H1 (cell line): ENCODE data around the gene DSCAM. TPM values are rescaled to one million over a fixed set of nuclear protein-coding genes. Genes with fewer than 3 reads are reported as not detected.

Experiments used
- CTCF ChIA-PET: fragments of 300-600 bp; sonication (Branson Sonifier 250); formaldehyde crosslinking; loops from one replicate; lab custom pipeline; 2021; ENCODE audit not compliant: partially characterized antibody; lab: Charles Lee
- POLR2A ChIA-PET: fragments of 300-600 bp; sonication (Branson Sonifier 250); formaldehyde crosslinking; loops from one replicate; lab custom pipeline; 2021; ENCODE audit warnings: inconsistent platforms; ENCODE audit not compliant: partially characterized antibody; lab: Charles Lee
- DNase-seq, 2 experiments: peaks; one replicate each; pipeline versions ENCODE4 v3.0.0 to v3.0.0-alpha.2; 2010 to 2022; ENCODE audit warnings: low spot score in 2 of 2, low read depth in 1 of 2, mixed read lengths in 1 of 2
- FAIRE-seq: peaks from 2 replicates; lab custom pipeline; 2011; peaks lifted over from hg19 to GRCh38; lab: Jason Lieb, UNC
- H2AFZ ChIP-seq: 2 replicates; pipeline ENCODE4 v1.8.1; 2012; ENCODE audit warnings: low read length, inconsistent platforms
- H2AK5ac ChIP-seq: 2 replicates; pipeline ENCODE4 v1.6.1; 2013; ENCODE audit warnings: low read depth, low read length
- H2BK120ac ChIP-seq: replicated peaks from 2 replicates; pipeline ENCODE3; 2013; ENCODE audit warnings: low read depth, low read length, inconsistent platforms
- H2BK12ac ChIP-seq: 2 replicates; pipeline ENCODE4 v1.6.1; 2013; ENCODE audit warnings: low read depth, low read length
- H2BK15ac ChIP-seq: 2 replicates; pipeline ENCODE4 v1.6.1; 2013; ENCODE audit warnings: low read length
- H2BK20ac ChIP-seq: 2 replicates; pipeline ENCODE4 v1.6.1; 2013; ENCODE audit warnings: low read length
- H2BK5ac ChIP-seq: 2 replicates; pipeline ENCODE4 v1.6.1; 2013; ENCODE audit warnings: low read depth, low read length
- H3K14ac ChIP-seq: 2 replicates; pipeline ENCODE4 v1.6.1; 2013; ENCODE audit warnings: inconsistent platforms; ENCODE audit not compliant: insufficient read length
- H3K18ac ChIP-seq: 2 replicates; pipeline ENCODE4 v1.6.1; 2013; ENCODE audit warnings: low read length; ENCODE audit errors: extremely low read depth
- H3K23ac ChIP-seq: 2 replicates; pipeline ENCODE4 v1.6.1; 2013; ENCODE audit warnings: inconsistent platforms; ENCODE audit not compliant: insufficient read length
- H3K23me2 ChIP-seq: 2 replicates; pipeline ENCODE4 v1.6.1; 2013; ENCODE audit warnings: low read depth, low read length
- H3K27ac ChIP-seq: 2 replicates; pipeline ENCODE4 v1.6.1; 2011; ENCODE audit warnings: low read depth, low read length, inconsistent platforms
- H3K27me3 ChIP-seq, 4 experiments: replicated peaks in 1 of 4; 1 replicate in 1 of 4; 2 replicates in 3 of 4; pipeline versions ENCODE4 v1.6.1 to v1.8.1; 2011 to 2013; ENCODE audit warnings: low read length in 3 of 4, mild to moderate bottlenecking in 3 of 4, inconsistent platforms in 2 of 4, mixed read lengths in 2 of 4, moderate library complexity in 1 of 4; ENCODE audit not compliant: control insufficient read depth in 3 of 4, insufficient read depth in 3 of 4; ENCODE audit errors: extremely low read depth in 1 of 4
- H3K36me3 ChIP-seq, 4 experiments: 2 replicates each; pipeline versions ENCODE4 v1.6.1 to v1.8.1; 2011 to 2013; ENCODE audit warnings: mild to moderate bottlenecking in 4 of 4, low read length in 3 of 4, moderate library complexity in 2 of 4, control low read depth in 1 of 4, inconsistent platforms in 1 of 4; ENCODE audit not compliant: insufficient read depth in 4 of 4, control insufficient read depth in 2 of 4
- H3K4ac ChIP-seq: replicated peaks from 2 replicates; pipeline ENCODE3; 2013; ENCODE audit warnings: low read length, low read depth, mixed read lengths, inconsistent platforms; ENCODE audit not compliant: insufficient read length
- H3K4me1 ChIP-seq, 4 experiments: replicated peaks in 1 of 4; 1 replicate in 1 of 4; 2 replicates in 3 of 4; pipeline versions ENCODE4 v1.6.1 to v1.8.1; 2011 to 2013; ENCODE audit warnings: low read length in 3 of 4, inconsistent platforms in 2 of 4, mixed read lengths in 1 of 4; ENCODE audit not compliant: insufficient read depth in 4 of 4, control insufficient read depth in 3 of 4
- H3K4me2 ChIP-seq, 2 experiments: 2 replicates each; pipeline versions ENCODE4 v1.6.1 to v1.8.1; 2011 to 2013; ENCODE audit warnings: low read depth in 2 of 2, low read length in 2 of 2, control low read depth in 1 of 2, inconsistent platforms in 1 of 2, mild to moderate bottlenecking in 1 of 2; ENCODE audit not compliant: insufficient read depth in 1 of 2
- H3K4me3 ChIP-seq, 4 experiments: fragments of 200-600, 300-600 bp in 1 of 4; sonication (generic), shearing (Covaris generic), sonication (Bioruptor Twin) in 1 of 4; 2 replicates each; pipeline versions ENCODE4 v1.5.1 to v1.8.1; 2011 to 2016; ENCODE audit warnings: low read length in 4 of 4, low read depth in 3 of 4, control low read depth in 2 of 4, inconsistent platforms in 2 of 4, mild to moderate bottlenecking in 2 of 4, mixed read lengths in 1 of 4, moderate library complexity in 1 of 4; ENCODE audit not compliant: insufficient read depth in 2 of 4; ENCODE audit errors: extremely low read depth in 1 of 4
- H3K56ac ChIP-seq: replicated peaks from 2 replicates; pipeline ENCODE3; 2013; ENCODE audit warnings: low read depth, mild to moderate bottlenecking, mixed read lengths, low read length, inconsistent platforms; ENCODE audit not compliant: insufficient read length
- H3K79me1 ChIP-seq: 2 replicates; pipeline ENCODE4 v1.6.1; 2013; ENCODE audit warnings: low read depth, low read length, control low read depth
- H3K79me2 ChIP-seq, 2 experiments: 2 replicates each; pipeline versions ENCODE4 v1.6.1 to v1.8.1; 2012 to 2013; ENCODE audit warnings: low read length in 2 of 2, mild to moderate bottlenecking in 2 of 2, inconsistent platforms in 1 of 2; ENCODE audit not compliant: insufficient read depth in 2 of 2, control insufficient read depth in 1 of 2
- H3K9ac ChIP-seq, 4 experiments: replicated peaks in 1 of 4; 1 replicate in 1 of 4; 2 replicates in 3 of 4; pipeline versions ENCODE4 v1.6.1 to v1.8.1; 2011 to 2013; ENCODE audit warnings: low read depth in 3 of 4, low read length in 3 of 4, control low read depth in 2 of 4, mild to moderate bottlenecking in 2 of 4, moderate library complexity in 2 of 4, inconsistent platforms in 1 of 4; ENCODE audit errors: extremely low read depth in 1 of 4
- H3K9me3 ChIP-seq, 2 experiments: 2 replicates each; pipeline versions ENCODE4 v1.6.1 to v1.8.1; 2012 to 2013; ENCODE audit warnings: mild to moderate bottlenecking in 2 of 2, moderate library complexity in 2 of 2, control low read depth in 1 of 2, inconsistent platforms in 1 of 2, low read depth in 1 of 2, low read length in 1 of 2, mixed read lengths in 1 of 2; ENCODE audit not compliant: insufficient read depth in 2 of 2
- H4K20me1 ChIP-seq, 2 experiments: replicated peaks in 1 of 2; 2 replicates each; pipeline versions ENCODE3 to v1.8.1; 2011 to 2013; ENCODE audit warnings: inconsistent platforms in 2 of 2, low read length in 2 of 2, mild to moderate bottlenecking in 1 of 2; ENCODE audit not compliant: insufficient read depth in 2 of 2, control insufficient read depth in 1 of 2
- H4K5ac ChIP-seq: 2 replicates; pipeline ENCODE4 v1.6.1; 2013; ENCODE audit warnings: low read length, low read depth, mixed read lengths, inconsistent platforms; ENCODE audit not compliant: insufficient read length
- H4K8ac ChIP-seq: 2 replicates; pipeline ENCODE4 v1.8.0; 2013; ENCODE audit warnings: mild to moderate bottlenecking, moderate library complexity, low read length, inconsistent platforms; ENCODE audit not compliant: insufficient read depth; ENCODE audit errors: extremely low read depth
- H4K91ac ChIP-seq: replicated peaks from 2 replicates; pipeline ENCODE3; 2013; ENCODE audit warnings: low read length, mixed read lengths, inconsistent platforms; ENCODE audit not compliant: insufficient read length
- KDM4A ChIP-seq: IDR thresholded peaks from one replicate; pipeline ENCODE4 v1.7.1; 2012; ENCODE audit warnings: low read depth, mild to moderate bottlenecking, moderate library complexity, low read length, inconsistent platforms; ENCODE audit not compliant: severe bottlenecking
- SAP30 ChIP-seq: fragments of 300-600 bp; sonication (generic); IDR thresholded peaks from 2 replicates; pipeline ENCODE4 v1.7.1; 2012; ENCODE audit warnings: low read length, moderate library complexity, mild to moderate bottlenecking, inconsistent platforms; ENCODE audit not compliant: insufficient read depth, insufficient replicate concordance
- TBP ChIP-seq: IDR thresholded peaks from 2 replicates; pipeline ENCODE4 v1.6.1; 2011; ENCODE audit warnings: low read depth, low read length, improper control_type of control experiment
- YY1 ChIP-seq: IDR thresholded peaks from 2 replicates; pipeline ENCODE4 v1.6.1; 2011; ENCODE audit warnings: low read depth, mild to moderate bottlenecking, low read length
- WGBS, 2 experiments: shearing (Covaris generic) in 1 of 2; methylation state at CpG; one replicate each; pipeline versions ENCODE4 v1.1.6 to v1.1.7; 2013 to 2015; ENCODE audit warnings: low lambda C conversion rate in 2 of 2, mixed read lengths in 2 of 2, inconsistent platforms in 1 of 2, low coverage in 1 of 2, missing lambda C conversion rate in 1 of 2; ENCODE audit not compliant: insufficient replicate concordance in 2 of 2, insufficient coverage in 1 of 2, insufficient read length in 1 of 2; ENCODE audit errors: extremely low coverage in 1 of 2, missing lambda C conversion rate in 1 of 2; 5-methylcytosine and 5-hydroxymethylcytosine counted together
- polyA plus RNA-seq, 7 experiments: library from polyadenylated mRNA; depleted of rRNA in 3 of 7; stranded (reverse) in 5 of 7; unstranded in 2 of 7; fragments of >200 nt in 5 of 7; fragments of 200-250 nt in 2 of 7; gene quantifications; 1 replicate in 5 of 7; 2 replicates in 1 of 7; 4 replicates in 1 of 7; pipeline versions ENCODE4 v1.2.1 to v1.2.3, GENCODE V29; 2011 to 2013; ENCODE audit warnings: missing spikeins in 2 of 7, mixed read lengths in 2 of 7
- total RNA-seq: library from RNA; stranded (reverse); fragmentation: NEBNext Ultra II Directional; extraction: Animal tissue kit (Norgen Biotek cat#: 25700); gene quantifications from 2 replicates; pipeline ENCODE4 v1.2.1, GENCODE V29; 2021

The DSCAM gene
- total and polyA plus RNA-seq, 2 of the 8 experiments (the other 6 are each of a cell fraction or from before 2014, with no cell fraction given), result 0.02 to 0.15 TPM

GRCh38 chr21:40882192-40882915 lies 35.4 kb upstream of the DSCAM start:
- Histone ChIP-seq H3K4me3 (no peak overlapping the region), H2BK20ac (no peak overlapping the region), H3K4me2 (no peak overlapping the region), H3K14ac (no peak overlapping the region), H3K79me2 (no peaks in the 10 kb centered on the region), H3K4ac (no peak overlapping the region), H2AFZ (no peak overlapping the region), H2BK120ac (no peak overlapping the region), H3K18ac (no peak overlapping the region), H3K4me1 (no peaks in the 10 kb centered on the region), H2BK15ac (no peak overlapping the region), H3K36me3 (no peaks in the 10 kb centered on the region), H3K9me3 (no peaks in the 10 kb centered on the region), H3K23ac (no peak overlapping the region), H2AK5ac (no peak overlapping the region), H4K91ac (no peak overlapping the region), H3K27me3 (no peaks in the 10 kb centered on the region), H4K8ac (no peak overlapping the region)
- ChIA-PET POLR2A (no interaction called here), CTCF (interaction anchor here (1.3 kb wide), 1 partner anchor 9 kb away, joined by 3 read pairs; no protein-coding TSS in a partner anchor)
- DNase-seq (no peak), FAIRE-seq (no peak)
- no peak for TF ChIP-seq SAP30
- no peak for TF ChIP-seq YY1
- no peak for TF ChIP-seq KDM4A
- TF ChIP-seq TBP, result no peak
- TF ChIP-seq, all 59 proteins: peak for 0
- Histone ChIP-seq H2BK5ac (no peak overlapping the region), H3K27ac (no peak overlapping the region), H3K9ac (no peak overlapping the region), H4K20me1 (no peaks in the 10 kb centered on the region), H2BK12ac (no peak overlapping the region), H3K56ac (no peak overlapping the region), H3K23me2 (no peaks in the 10 kb centered on the region), H3K79me1 (no peaks in the 10 kb centered on the region), H4K5ac (no peak overlapping the region)
- 91% methylated on average over 7 of the region's 7 CpGs; no CpG with 5 or more reads in 1 of the 2 experiments for WGBS, 2 experiments
